Stomach (tissue), 4 donors: ENCODE measurements around the gene MCRIP1.

ENCODE experiments used
- CTCF ChIP-seq, 7 experiments: fragments of 450-650 bp in 4 of 7; fragments of 200-600 bp in 3 of 7; sonication (generic) in 3 of 7; IDR thresholded peaks; one replicate each; pipeline ENCODE4 v1.5.1; 2016 to 2019; ENCODE audit warnings: antibody characterized with exemption in 7 of 7, control low read depth in 2 of 7, mild to moderate bottlenecking in 1 of 7
- EP300 ChIP-seq: sonication (generic); formaldehyde crosslinking; IDR thresholded peaks from one replicate; pipeline ENCODE4 v1.6.1; 2017; ENCODE audit warnings: antibody characterized with exemption

GRCh38 chr17:81870131-81870980 is 37.3 kb upstream of the MCRIP1 start:
- TF ChIP-seq CTCF (IDR thresholded peaks at IDR 0.05): no peak
- TF ChIP-seq EP300: no peak
